PC-3 (cell line): ENCODE data around the gene VPS33A.

Source experiments
- EZH2 ChIP-seq: fragments of 300-600 bp; sonication (generic); IDR thresholded peaks from one replicate; pipeline ENCODE4 v1.6.1; 2017; ENCODE audit warnings: antibody characterized with exemption, mild to moderate bottlenecking, low read length; ENCODE audit not compliant: unreplicated experiment
- EZH2phosphoT487 ChIP-seq: fragments of 300-600 bp; sonication (generic); IDR thresholded peaks from 2 replicates; pipeline ENCODE4 v1.6.1; 2018; ENCODE audit warnings: mild to moderate bottlenecking, antibody characterized with exemption, low read length, borderline replicate concordance
- TF ChIP-seq, protein P1 (sequence below): fragments of 300-600 bp; sonication (generic); conservative IDR thresholded peaks from 2 replicates; pipeline ENCODE4 v1.5.1; 2017; ENCODE audit warnings: antibody characterized with exemption, low read depth, mild to moderate bottlenecking, low read length

DNA sequence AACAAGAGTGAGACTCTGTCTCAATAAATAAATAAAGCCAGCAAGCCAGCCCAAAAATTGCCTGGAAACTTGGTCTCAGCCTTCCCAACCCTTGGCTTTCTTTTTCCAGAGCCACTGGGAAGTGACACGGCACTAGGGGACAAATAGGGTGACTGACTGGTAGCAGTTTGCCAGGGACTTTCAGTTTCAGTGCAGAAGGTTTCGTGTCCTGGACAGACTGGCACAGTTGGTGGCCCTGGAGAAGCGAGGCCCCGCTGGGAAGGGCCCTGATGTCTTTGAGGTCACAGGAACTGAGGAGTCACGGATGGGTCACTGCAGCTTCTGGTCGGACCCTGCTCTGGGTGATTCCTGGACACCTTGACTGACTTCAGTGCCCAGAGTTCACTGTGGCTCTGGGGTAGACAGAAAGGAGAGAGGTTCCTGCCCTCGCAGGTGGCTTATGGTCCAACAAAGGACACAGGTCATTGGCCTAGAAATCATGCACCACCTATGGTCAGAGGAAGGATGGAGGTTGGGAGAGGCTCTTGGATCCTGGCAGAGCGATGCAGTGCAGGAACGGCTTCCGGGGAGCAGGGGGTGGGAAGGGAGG is 80.7 kb downstream of the VPS33A start:
- TF ChIP-seq, protein P1, sequence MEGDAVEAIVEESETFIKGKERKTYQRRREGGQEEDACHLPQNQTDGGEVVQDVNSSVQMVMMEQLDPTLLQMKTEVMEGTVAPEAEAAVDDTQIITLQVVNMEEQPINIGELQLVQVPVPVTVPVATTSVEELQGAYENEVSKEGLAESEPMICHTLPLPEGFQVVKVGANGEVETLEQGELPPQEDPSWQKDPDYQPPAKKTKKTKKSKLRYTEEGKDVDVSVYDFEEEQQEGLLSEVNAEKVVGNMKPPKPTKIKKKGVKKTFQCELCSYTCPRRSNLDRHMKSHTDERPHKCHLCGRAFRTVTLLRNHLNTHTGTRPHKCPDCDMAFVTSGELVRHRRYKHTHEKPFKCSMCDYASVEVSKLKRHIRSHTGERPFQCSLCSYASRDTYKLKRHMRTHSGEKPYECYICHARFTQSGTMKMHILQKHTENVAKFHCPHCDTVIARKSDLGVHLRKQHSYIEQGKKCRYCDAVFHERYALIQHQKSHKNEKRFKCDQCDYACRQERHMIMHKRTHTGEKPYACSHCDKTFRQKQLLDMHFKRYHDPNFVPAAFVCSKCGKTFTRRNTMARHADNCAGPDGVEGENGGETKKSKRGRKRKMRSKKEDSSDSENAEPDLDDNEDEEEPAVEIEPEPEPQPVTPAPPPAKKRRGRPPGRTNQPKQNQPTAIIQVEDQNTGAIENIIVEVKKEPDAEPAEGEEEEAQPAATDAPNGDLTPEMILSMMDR: no peak
- no peak for TF ChIP-seq EZH2
- TF ChIP-seq EZH2phosphoT487: no peak
